Astrocyte (in vitro differentiated cells and primary cell): ENCODE results near the gene RAVER1. TPM values are rescaled to one million over a fixed set of nuclear protein-coding genes. Genes with fewer than 3 reads are reported as not detected.
A peak's percentile ranks its signal among the peaks of the same experiment; 100 is the strongest.

Experiments
- DNase-seq: peaks from one replicate; pipeline ENCODE4 v3.0.0-alpha.2; 2010; ENCODE audit warnings: low read depth
- FAIRE-seq: peaks from 2 replicates; lab custom pipeline; 2011; peaks lifted over from hg19 to GRCh38; lab: Jason Lieb, UNC
- H2AFZ ChIP-seq: 2 replicates; pipeline ENCODE4 v1.6.0; 2012; ENCODE audit warnings: low read depth, low read length, inconsistent platforms
- H3K27ac ChIP-seq: 2 replicates; pipeline ENCODE4 v1.5.1; 2011; ENCODE audit warnings: low read depth, low read length, inconsistent platforms
- H3K27me3 ChIP-seq: 2 replicates; pipeline ENCODE4 v1.6.0; 2011; ENCODE audit warnings: low read length, inconsistent platforms; ENCODE audit not compliant: insufficient read depth
- H3K36me3 ChIP-seq: 2 replicates; pipeline ENCODE4 v1.5.1; 2011; ENCODE audit warnings: low read length, inconsistent platforms; ENCODE audit not compliant: insufficient read depth
- H3K4me1 ChIP-seq: 2 replicates; pipeline ENCODE4 v1.5.1; 2011; ENCODE audit warnings: low read length, inconsistent platforms; ENCODE audit not compliant: insufficient read depth
- H3K4me2 ChIP-seq: 2 replicates; pipeline ENCODE4 v1.6.0; 2012; ENCODE audit warnings: low read length, inconsistent platforms
- H3K4me3 ChIP-seq: 2 replicates; pipeline ENCODE4 v1.5.1; 2011; ENCODE audit warnings: low read depth, mild to moderate bottlenecking, low read length, inconsistent platforms; ENCODE audit not compliant: insufficient read depth
- H3K79me2 ChIP-seq: 2 replicates; pipeline ENCODE4 v1.6.0; 2012; ENCODE audit warnings: mild to moderate bottlenecking, low read length, inconsistent platforms; ENCODE audit not compliant: insufficient read depth
- H3K9ac ChIP-seq: 2 replicates; pipeline ENCODE4 v1.6.0; 2012; ENCODE audit warnings: mild to moderate bottlenecking, low read length, inconsistent platforms
- H3K9me3 ChIP-seq: 2 replicates; pipeline ENCODE4 v1.5.1; 2012; ENCODE audit warnings: low read depth, mild to moderate bottlenecking, low read length, inconsistent platforms; ENCODE audit not compliant: insufficient read depth
- H4K20me1 ChIP-seq: 2 replicates; pipeline ENCODE4 v1.6.0; 2012; ENCODE audit warnings: low read length, inconsistent platforms; ENCODE audit not compliant: insufficient read depth
- H3K27ac Mint-ChIP-seq: one replicate; pipeline ENCODE4 v1.8.0; 2021; ENCODE audit warnings: mild to moderate bottlenecking, mixed read lengths; ENCODE audit not compliant: unreplicated experiment
- H3K27me3 Mint-ChIP-seq: one replicate; pipeline ENCODE4 v1.8.0; 2021; ENCODE audit warnings: low read depth, mixed read lengths; ENCODE audit not compliant: unreplicated experiment
- H3K36me3 Mint-ChIP-seq: one replicate; pipeline ENCODE4 v1.8.0; 2021; ENCODE audit warnings: low read depth, mixed read lengths; ENCODE audit not compliant: unreplicated experiment
- H3K4me1 Mint-ChIP-seq: one replicate; pipeline ENCODE4 v1.8.0; 2021; ENCODE audit warnings: low read depth, mixed read lengths; ENCODE audit not compliant: unreplicated experiment
- H3K4me3 Mint-ChIP-seq: one replicate; pipeline ENCODE4 v1.8.0; 2021; ENCODE audit warnings: mild to moderate bottlenecking, moderate library complexity, mixed read lengths; ENCODE audit not compliant: unreplicated experiment
- H3K9me3 Mint-ChIP-seq: one replicate; pipeline ENCODE4 v1.8.0; 2021; ENCODE audit warnings: mild to moderate bottlenecking, mixed read lengths; ENCODE audit not compliant: unreplicated experiment
- EZH2 ChIP-seq: IDR thresholded peaks from 2 replicates; pipeline ENCODE4 v1.6.1; 2012; ENCODE audit warnings: mild to moderate bottlenecking, low read length, inconsistent platforms; ENCODE audit not compliant: insufficient read depth
- total RNA-seq: library from RNA; stranded (reverse); gene quantifications from 2 replicates; pipeline ENCODE4 v1.2.1, GENCODE V29; 2021
- TF ChIP-seq, protein P1 (sequence below): IDR thresholded peaks from 2 replicates; pipeline ENCODE4 v1.5.1; 2011; ENCODE audit warnings: low read depth, mild to moderate bottlenecking, inconsistent platforms, low read length, moderate library complexity; ENCODE audit not compliant: insufficient read depth

Gene RAVER1
- total RNA-seq, 1 donor from 2014 or later = 29.6 TPM

DNA sequence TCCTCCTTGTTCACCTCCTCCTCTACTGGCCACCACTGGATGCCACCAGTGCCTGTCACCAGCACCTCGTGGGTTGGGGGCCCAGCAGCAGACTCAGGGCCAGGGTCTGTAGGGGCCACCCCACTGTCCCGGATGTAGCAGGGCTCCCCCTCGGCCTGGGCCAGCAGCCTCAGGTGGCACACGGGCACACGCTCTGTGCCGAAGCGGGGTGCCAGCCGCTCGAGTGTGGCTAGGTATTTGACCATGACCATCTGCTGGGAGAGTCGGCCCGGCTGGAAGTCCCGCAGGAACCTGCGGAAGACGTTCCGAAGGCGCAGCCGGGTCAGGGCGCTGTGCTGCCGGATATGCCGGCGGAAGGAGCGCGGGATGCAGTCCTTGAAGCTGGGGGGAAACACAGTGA lies 32.2 kb upstream of the RAVER1 start:
- no peak overlapping the region for H3K27ac Mint-ChIP-seq
- peaks cover 39% of the 10 kb centered on the region for H3K36me3 Mint-ChIP-seq
- DNase-seq (no peak), FAIRE-seq (no peak)
- Histone ChIP-seq H3K27ac (no peak overlapping the region), H4K20me1 (peaks cover 24% of the 10 kb centered on the region), H3K4me2 (no peak overlapping the region), H3K9me3 (no peaks in the 10 kb centered on the region), H3K4me1 (peaks cover 9% of the 10 kb centered on the region), H3K79me2 (peaks cover 9% of the 10 kb centered on the region), H3K27me3 (no peaks in the 10 kb centered on the region), H3K36me3 (peaks cover 12% of the 10 kb centered on the region), H3K4me3 (no peak overlapping the region), H3K9ac (no peak overlapping the region), H2AFZ (no peak overlapping the region)
- no peaks in the 10 kb centered on the region for H3K4me1 Mint-ChIP-seq
- H3K4me3 Mint-ChIP-seq = no peak overlapping the region
- no peaks in the 10 kb centered on the region for H3K27me3 Mint-ChIP-seq
- H3K9me3 Mint-ChIP-seq = peaks cover 3% of the 10 kb centered on the region
- TF ChIP-seq, protein P1, sequence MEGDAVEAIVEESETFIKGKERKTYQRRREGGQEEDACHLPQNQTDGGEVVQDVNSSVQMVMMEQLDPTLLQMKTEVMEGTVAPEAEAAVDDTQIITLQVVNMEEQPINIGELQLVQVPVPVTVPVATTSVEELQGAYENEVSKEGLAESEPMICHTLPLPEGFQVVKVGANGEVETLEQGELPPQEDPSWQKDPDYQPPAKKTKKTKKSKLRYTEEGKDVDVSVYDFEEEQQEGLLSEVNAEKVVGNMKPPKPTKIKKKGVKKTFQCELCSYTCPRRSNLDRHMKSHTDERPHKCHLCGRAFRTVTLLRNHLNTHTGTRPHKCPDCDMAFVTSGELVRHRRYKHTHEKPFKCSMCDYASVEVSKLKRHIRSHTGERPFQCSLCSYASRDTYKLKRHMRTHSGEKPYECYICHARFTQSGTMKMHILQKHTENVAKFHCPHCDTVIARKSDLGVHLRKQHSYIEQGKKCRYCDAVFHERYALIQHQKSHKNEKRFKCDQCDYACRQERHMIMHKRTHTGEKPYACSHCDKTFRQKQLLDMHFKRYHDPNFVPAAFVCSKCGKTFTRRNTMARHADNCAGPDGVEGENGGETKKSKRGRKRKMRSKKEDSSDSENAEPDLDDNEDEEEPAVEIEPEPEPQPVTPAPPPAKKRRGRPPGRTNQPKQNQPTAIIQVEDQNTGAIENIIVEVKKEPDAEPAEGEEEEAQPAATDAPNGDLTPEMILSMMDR = no peak
- no peak for TF ChIP-seq EZH2

DNA sequence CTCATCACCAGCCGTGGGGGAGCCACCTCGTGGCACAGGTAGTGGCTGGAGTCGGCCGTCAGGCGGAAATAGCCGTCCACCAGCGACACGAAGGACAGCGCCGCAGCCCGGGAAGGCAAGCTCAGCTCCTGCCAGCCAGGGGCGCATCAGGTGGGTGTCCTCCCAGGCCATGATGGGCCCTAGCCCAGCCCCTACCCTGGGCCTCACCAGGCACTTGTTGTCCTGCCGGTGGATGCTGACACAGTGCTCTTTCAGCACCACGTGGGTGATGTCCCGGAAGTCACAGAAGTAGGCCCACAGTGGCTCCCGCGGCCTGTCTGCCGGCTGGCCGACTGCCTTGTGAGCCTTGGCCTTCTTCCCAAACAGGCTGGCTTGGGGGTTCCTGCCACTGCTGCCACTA lies 31.3 kb upstream of the RAVER1 start:
- FAIRE-seq (no peak), DNase-seq (no peak)
- no peak overlapping the region for H3K9ac ChIP-seq
- no peak overlapping the region for H3K4me3 Mint-ChIP-seq
- peaks cover 3% of the 10 kb centered on the region for H3K9me3 Mint-ChIP-seq
- H3K4me1 Mint-ChIP-seq = no peaks in the 10 kb centered on the region
- H3K36me3 ChIP-seq = peaks cover 12% of the 10 kb centered on the region
- H4K20me1 ChIP-seq = peaks cover 24% of the 10 kb centered on the region
- no peak for TF ChIP-seq EZH2
- TF ChIP-seq, protein P1 = no peak
- peaks cover 9% of the 10 kb centered on the region for H3K4me1 ChIP-seq
- no peak overlapping the region for H3K4me2 ChIP-seq
- H3K36me3 Mint-ChIP-seq = peaks cover 40% of the 10 kb centered on the region
- H2AFZ ChIP-seq = no peak overlapping the region
- no peak overlapping the region for H3K27ac ChIP-seq
- no peak overlapping the region for H3K4me3 ChIP-seq
- peaks cover 9% of the 10 kb centered on the region for H3K79me2 ChIP-seq
- H3K27me3 ChIP-seq = no peaks in the 10 kb centered on the region
- H3K27ac Mint-ChIP-seq = no peak overlapping the region
- no peaks in the 10 kb centered on the region for H3K9me3 ChIP-seq
- H3K27me3 Mint-ChIP-seq = no peaks in the 10 kb centered on the region

DNA sequence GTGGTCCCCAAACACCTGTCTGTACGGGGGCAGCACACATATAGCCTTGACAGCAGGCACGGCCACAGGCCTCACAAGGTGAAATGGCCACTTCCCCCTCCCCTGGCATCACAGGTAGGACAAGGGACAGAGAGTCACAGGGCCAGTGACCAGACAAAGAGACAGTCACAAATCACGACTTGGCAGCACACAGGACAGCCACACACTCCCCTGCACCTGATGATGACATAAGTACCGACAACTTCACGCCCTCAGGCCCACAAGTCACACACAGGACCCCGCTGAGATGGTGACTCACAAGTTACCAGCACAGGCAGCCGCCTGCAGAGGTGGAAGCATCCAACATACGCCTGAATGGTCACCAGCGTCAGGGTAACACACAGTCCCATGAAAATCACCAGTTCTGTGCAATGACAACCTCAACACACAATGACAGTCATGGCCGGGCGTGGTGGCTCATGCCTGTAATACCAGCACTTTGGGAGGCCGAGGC lies 30.5 kb upstream of the RAVER1 start:
- H3K4me3 ChIP-seq = no peak overlapping the region
- Mint-ChIP-seq H3K27ac (no peak overlapping the region), H3K27me3 (no peaks in the 10 kb centered on the region), H3K4me1 (no peaks in the 10 kb centered on the region), H3K36me3 (peaks cover 38% of the 10 kb centered on the region), H3K4me3 (no peak overlapping the region), H3K9me3 (no peaks in the 10 kb centered on the region)
- no peaks in the 10 kb centered on the region for H3K9me3 ChIP-seq
- no peak for TF ChIP-seq EZH2
- no peaks in the 10 kb centered on the region for H3K27me3 ChIP-seq
- H3K9ac ChIP-seq = no peak overlapping the region
- peaks cover 9% of the 10 kb centered on the region for H3K4me1 ChIP-seq
- no peak overlapping the region for H2AFZ ChIP-seq
- H3K27ac ChIP-seq = no peak overlapping the region
- peak; percentile 29 for DNase-seq
- peaks cover 9% of the 10 kb centered on the region for H3K79me2 ChIP-seq
- H3K4me2 ChIP-seq = no peak overlapping the region
- peaks cover 24% of the 10 kb centered on the region for H4K20me1 ChIP-seq
- FAIRE-seq = no peak
- peaks cover 12% of the 10 kb centered on the region for H3K36me3 ChIP-seq
